ENCODE results near the gene HSD3B2.

- no peak for TF ChIP-seq CBX8 (IDR thresholded peaks at IDR 0.05; ENCODE audit: borderline replicate concordance, low read depth, low read length)
- no peak for TF ChIP-seq TCF12 (IDR thresholded peaks at IDR 0.05; ENCODE audit: low read depth, low read length)
These were observed 26.5 kb upstream of the HSD3B2 start for GRCh38 chr1:119388450-119388849.

All from H1 (cell line).